ENCODE results near the gene DAPK1.

The DAPK1 gene

GRCh38 chr9:87725356-87725899 lies 227.8 kb downstream of the DAPK1 start:
- H3K36me3 ChIP-seq (replicated peaks; ENCODE audit: low read depth, low read length) = no peaks in the 10 kb centered on the region
- no peaks in the 10 kb centered on the region for H3K79me2 ChIP-seq (ENCODE audit: low read length)
- TF ChIP-seq EZH2phosphoT487 (IDR thresholded peaks at IDR 0.05; ENCODE audit: low read depth) = no peak
- TF ChIP-seq, protein P1, sequence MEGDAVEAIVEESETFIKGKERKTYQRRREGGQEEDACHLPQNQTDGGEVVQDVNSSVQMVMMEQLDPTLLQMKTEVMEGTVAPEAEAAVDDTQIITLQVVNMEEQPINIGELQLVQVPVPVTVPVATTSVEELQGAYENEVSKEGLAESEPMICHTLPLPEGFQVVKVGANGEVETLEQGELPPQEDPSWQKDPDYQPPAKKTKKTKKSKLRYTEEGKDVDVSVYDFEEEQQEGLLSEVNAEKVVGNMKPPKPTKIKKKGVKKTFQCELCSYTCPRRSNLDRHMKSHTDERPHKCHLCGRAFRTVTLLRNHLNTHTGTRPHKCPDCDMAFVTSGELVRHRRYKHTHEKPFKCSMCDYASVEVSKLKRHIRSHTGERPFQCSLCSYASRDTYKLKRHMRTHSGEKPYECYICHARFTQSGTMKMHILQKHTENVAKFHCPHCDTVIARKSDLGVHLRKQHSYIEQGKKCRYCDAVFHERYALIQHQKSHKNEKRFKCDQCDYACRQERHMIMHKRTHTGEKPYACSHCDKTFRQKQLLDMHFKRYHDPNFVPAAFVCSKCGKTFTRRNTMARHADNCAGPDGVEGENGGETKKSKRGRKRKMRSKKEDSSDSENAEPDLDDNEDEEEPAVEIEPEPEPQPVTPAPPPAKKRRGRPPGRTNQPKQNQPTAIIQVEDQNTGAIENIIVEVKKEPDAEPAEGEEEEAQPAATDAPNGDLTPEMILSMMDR (IDR thresholded peaks at IDR 0.05; ENCODE audit: low read depth, low read length) = no peak
- H3K27me3 ChIP-seq (ENCODE audit: low read depth, low read length) = no peaks in the 10 kb centered on the region
- no peak overlapping the region for H3K4me2 ChIP-seq (ENCODE audit: low read length)
- no peak overlapping the region for H3K9ac ChIP-seq (ENCODE audit: low read length)
- H4K20me1 ChIP-seq (ENCODE audit: insufficient read depth, low read length) = no peaks in the 10 kb centered on the region
- no peaks in the 10 kb centered on the region for H3K4me1 ChIP-seq (ENCODE audit: low read length)
- no peak overlapping the region for H3K4me3 ChIP-seq (ENCODE audit: low read length)
- H2AFZ ChIP-seq (ENCODE audit: low read depth, low read length) = no peak overlapping the region
- no peak overlapping the region for H3K27ac ChIP-seq (ENCODE audit: low read length)
- H3K9me3 ChIP-seq (ENCODE audit: insufficient read depth, low read length) = no peaks in the 10 kb centered on the region

DNA sequence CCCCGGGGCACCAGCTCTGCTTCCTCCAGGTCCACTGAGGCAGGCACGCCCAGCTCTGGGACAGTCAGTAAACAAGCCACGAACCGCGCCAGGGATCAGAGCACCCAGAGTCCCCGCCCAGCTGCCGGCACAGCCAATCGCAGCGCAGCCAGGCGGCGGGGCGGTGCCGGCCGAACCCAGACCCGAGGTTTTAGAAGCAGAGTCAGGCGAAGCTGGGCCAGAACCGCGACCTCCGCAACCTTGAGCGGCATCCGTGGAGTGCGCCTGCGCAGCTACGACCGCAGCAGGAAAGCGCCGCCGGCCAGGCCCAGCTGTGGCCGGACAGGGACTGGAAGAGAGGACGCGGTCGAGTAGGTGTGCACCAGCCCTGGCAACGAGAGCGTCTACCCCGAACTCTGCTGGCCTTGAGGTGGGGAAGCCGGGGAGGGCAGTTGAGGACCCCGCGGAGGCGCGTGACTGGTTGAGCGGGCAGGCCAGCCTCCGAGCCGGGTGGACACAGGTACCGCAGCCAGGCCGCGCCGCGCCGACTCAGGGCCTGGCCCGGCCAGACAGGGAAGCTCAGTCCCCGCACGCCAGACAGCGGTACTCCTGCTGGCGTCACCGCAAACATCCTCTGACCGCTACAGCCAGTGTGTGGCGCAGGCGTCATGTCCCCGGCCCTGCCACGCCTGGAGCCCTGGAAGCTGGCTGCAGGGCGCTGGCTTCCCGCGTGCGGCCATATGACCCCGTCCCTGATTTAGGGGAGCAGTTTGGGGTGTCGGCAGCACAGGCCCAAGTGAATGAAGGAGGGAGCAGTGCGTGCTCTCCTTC lies 228.4 kb downstream of the DAPK1 start, which contains the start of gene CTSL:
Gene CTSL, plus strand, starts transcription at position 220 of the 810 bp plus-strand sequence. CDS start 1,485 bp downstream, outside the sequence.
- H3K79me2 ChIP-seq (ENCODE audit: low read length) = no peaks in the 10 kb centered on the region
- H3K9ac ChIP-seq (ENCODE audit: low read length) = no peak within 1 kb of the TSS
- TF ChIP-seq, protein P1 (IDR thresholded peaks at IDR 0.05; ENCODE audit: low read depth, low read length) = no peak
- TF ChIP-seq EZH2phosphoT487 (IDR thresholded peaks at IDR 0.05; ENCODE audit: low read depth) = no peak
- no peaks in the 10 kb centered on the region for H3K4me1 ChIP-seq (ENCODE audit: low read length)
- no peaks in the 10 kb centered on the region for H4K20me1 ChIP-seq (ENCODE audit: insufficient read depth, low read length)
- no peak within 1 kb of the TSS for H3K27ac ChIP-seq (ENCODE audit: low read length)
- no peak within 1 kb of the TSS for H2AFZ ChIP-seq (ENCODE audit: low read depth, low read length)
- no peaks in the 10 kb centered on the region for H3K27me3 ChIP-seq (ENCODE audit: low read depth, low read length)
- no peak within 1 kb of the TSS for H3K4me3 ChIP-seq (ENCODE audit: low read length)
- H3K4me2 ChIP-seq (ENCODE audit: low read length) = no peak within 1 kb of the TSS
- H3K36me3 ChIP-seq (replicated peaks; ENCODE audit: low read depth, low read length) = no peaks in the 10 kb centered on the region
- no peaks in the 10 kb centered on the region for H3K9me3 ChIP-seq (ENCODE audit: insufficient read depth, low read length)

DNA sequence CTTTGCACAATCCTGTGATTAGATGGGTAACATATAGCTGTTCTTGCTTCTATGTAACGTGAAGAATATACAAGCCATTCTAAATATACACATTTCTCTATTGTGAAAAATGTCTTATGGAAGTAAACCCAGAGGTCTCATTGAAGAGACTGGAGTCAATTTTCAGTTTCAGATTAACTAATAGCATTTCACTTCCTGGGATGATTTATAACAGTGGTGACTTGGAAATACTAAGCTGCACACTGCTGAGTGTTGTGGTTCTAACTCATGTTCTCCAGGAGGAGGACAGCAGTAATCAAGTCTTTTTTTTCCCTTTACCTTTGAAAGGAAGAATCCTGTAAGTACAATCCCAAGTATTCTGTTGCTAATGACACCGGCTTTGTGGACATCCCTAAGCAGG lies 231.6 kb downstream of the DAPK1 start:
- no peaks in the 10 kb centered on the region for H3K36me3 ChIP-seq (replicated peaks; ENCODE audit: low read depth, low read length)

GRCh38 chr9:87731321-87731720 lies 233.7 kb downstream of the DAPK1 start:
- no peaks in the 10 kb centered on the region for H3K36me3 ChIP-seq (replicated peaks; ENCODE audit: low read depth, low read length)
- no peak overlapping the region for H2AFZ ChIP-seq (ENCODE audit: low read depth, low read length)
- TF ChIP-seq, protein P1 (IDR thresholded peaks at IDR 0.05; ENCODE audit: low read depth, low read length) = no peak
- TF ChIP-seq EZH2phosphoT487 (IDR thresholded peaks at IDR 0.05; ENCODE audit: low read depth) = no peak
- H4K20me1 ChIP-seq (ENCODE audit: insufficient read depth, low read length) = no peaks in the 10 kb centered on the region
- H3K27ac ChIP-seq (ENCODE audit: low read length) = no peak overlapping the region
- no peaks in the 10 kb centered on the region for H3K27me3 ChIP-seq (ENCODE audit: low read depth, low read length)
- no peaks in the 10 kb centered on the region for H3K4me1 ChIP-seq (ENCODE audit: low read length)
- no peak overlapping the region for H3K4me2 ChIP-seq (ENCODE audit: low read length)
- H3K4me3 ChIP-seq (ENCODE audit: low read length) = no peak overlapping the region
- H3K9me3 ChIP-seq (ENCODE audit: insufficient read depth, low read length) = no peaks in the 10 kb centered on the region
- no peaks in the 10 kb centered on the region for H3K79me2 ChIP-seq (ENCODE audit: low read length)
- no peak overlapping the region for H3K9ac ChIP-seq (ENCODE audit: low read length)

More for the DNA sequence above, 231.6 kb downstream of the DAPK1 start:
- Histone ChIP-seq H3K4me2 (ENCODE audit: low read length) (no peak overlapping the region), H3K4me3 (ENCODE audit: low read length) (no peak overlapping the region), H3K9ac (ENCODE audit: low read length) (no peak overlapping the region), H3K9me3 (ENCODE audit: insufficient read depth, low read length) (no peaks in the 10 kb centered on the region), H4K20me1 (ENCODE audit: insufficient read depth, low read length) (no peaks in the 10 kb centered on the region), H3K79me2 (ENCODE audit: low read length) (no peaks in the 10 kb centered on the region), H3K4me1 (ENCODE audit: low read length) (no peaks in the 10 kb centered on the region), H3K27me3 (ENCODE audit: low read depth, low read length) (no peaks in the 10 kb centered on the region), H3K27ac (ENCODE audit: low read length) (no peak overlapping the region), H2AFZ (ENCODE audit: low read depth, low read length) (no peak overlapping the region)
- TF ChIP-seq, protein P1 (IDR thresholded peaks at IDR 0.05; ENCODE audit: low read depth, low read length) = no peak
- no peak for TF ChIP-seq EZH2phosphoT487 (IDR thresholded peaks at IDR 0.05; ENCODE audit: low read depth)
